Coronary artery (tissue), 2 donors: ENCODE measurements around the gene NUP210L.

ENCODE experiments used
- DNase-seq: peaks from one replicate; pipeline ENCODE4 v3.0.0-alpha.2; 2017; ENCODE audit warnings: low spot score
- H3K27ac ChIP-seq, 2 donors: fragments of 200-600 bp; sonication (generic); one replicate each; pipeline ENCODE4 v1.5.1; 2016 to 2019
- H3K4me3 ChIP-seq: fragments of 200-600 bp; sonication (generic); 2 replicates; pipeline ENCODE4 v1.5.1; 2016; ENCODE audit warnings: mild to moderate bottlenecking, moderate library complexity
- CTCF ChIP-seq: fragments of 200-600 bp; sonication (generic); IDR thresholded peaks from one replicate; pipeline ENCODE4 v1.5.1; 2019; ENCODE audit warnings: antibody characterized with exemption

NUP210L gene

GRCh38 chr1:154179946-154180687 is 25.2 kb upstream of the NUP210L start:
- H3K4me3 ChIP-seq, result peak overlapping the region; percentile 46
- no peak for DNase-seq
- peak overlapping the region in 1 of 2 donors; percentile 45 for H3K27ac ChIP-seq
- TF ChIP-seq CTCF, result no peak

DNA sequence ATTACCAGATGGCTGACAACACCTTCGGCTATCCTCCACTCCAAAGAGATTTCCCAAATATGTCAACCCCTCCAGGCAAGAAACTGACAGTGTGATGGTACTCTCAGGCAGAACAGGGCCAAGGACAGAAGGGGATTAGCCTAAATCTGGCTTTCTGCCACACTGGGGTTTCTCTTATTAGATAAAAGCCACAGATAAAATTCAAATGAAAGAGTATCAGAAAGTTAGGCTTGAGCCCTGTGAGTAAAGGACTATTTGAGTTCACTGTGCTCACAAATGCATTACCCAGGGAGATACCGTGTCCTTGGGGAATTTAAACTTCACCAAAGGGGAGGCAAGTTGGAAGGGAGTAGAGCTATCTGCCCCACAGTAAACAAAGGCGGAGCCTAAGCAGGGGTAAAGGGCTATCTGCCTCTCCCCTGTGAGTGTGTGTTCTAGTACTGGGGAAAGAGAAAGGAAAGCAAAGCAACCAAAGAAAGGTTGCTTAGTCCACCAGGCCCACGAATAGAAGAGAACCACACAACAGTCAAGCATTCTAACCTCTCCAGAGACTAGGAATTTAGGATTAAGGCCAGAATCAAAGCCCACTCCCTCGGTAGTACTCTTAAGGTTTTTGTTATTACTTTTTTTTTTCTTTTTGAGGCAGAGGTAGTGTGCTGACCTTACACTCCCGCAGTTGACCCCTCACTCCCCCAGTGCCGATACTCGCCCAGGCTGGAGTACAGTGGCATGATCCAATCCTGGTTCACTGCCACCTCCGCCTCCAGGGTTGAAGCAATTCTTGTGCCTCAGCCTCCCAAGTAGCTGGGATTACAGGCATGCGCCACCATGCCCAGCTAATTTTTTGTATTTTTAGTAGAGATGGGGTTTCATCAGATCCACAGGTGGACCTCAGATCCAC is 24.3 kb upstream of the NUP210L start:
- no peak for TF ChIP-seq CTCF
- no peak for DNase-seq
- H3K27ac ChIP-seq, result peak overlapping the region in 1 of 2 donors; percentile 26
- H3K4me3 ChIP-seq, result peak overlapping the region; percentile 24

DNA sequence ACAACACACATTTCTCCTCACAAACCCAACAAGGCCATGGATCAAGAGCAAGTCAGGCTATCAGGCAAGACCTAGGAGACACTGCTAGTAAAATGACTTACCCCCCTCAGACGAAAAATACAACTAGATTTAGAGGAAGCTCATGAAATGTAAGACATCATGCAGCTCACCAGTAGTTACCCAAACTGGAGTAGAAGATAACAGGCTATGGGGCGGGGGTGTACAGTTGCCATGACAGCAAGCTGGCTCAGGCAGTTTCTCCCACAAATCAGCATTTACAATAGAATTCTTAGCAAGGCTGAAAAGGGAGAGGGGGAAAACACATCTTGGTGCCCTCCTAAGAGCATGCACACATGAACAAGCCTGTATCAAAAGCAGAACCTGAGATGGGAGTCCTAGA is 23.1 kb upstream of the NUP210L start:
- no peak for TF ChIP-seq CTCF
- no peak for DNase-seq
- H3K4me3 ChIP-seq, result peak overlapping the region; percentile 22
- H3K27ac ChIP-seq, result no peak overlapping the region

DNA sequence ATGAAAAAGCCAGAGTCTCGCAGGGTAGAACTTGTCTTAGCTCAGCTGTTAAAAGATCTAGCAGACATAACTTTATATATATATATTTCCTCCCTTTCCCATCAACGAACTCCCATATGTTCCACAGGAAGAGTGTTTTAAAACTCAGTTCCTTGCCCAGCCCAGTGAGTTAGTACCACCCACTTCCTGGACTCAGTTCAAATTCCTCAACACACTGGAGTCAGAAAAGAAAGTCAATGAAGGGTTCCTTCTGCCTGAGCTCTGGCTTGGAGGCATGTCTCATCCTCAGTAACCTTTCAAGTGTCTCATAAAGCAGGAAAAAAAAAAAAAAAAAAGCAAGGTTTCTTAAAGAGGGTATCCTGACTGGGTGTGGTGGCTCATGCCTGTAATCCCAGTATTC is 21.5 kb upstream of the NUP210L start:
- no peak for DNase-seq
- no peak for TF ChIP-seq CTCF
- no peak overlapping the region for H3K4me3 ChIP-seq
- peak overlapping the region in 1 of 2 donors; percentile 43 for H3K27ac ChIP-seq

DNA sequence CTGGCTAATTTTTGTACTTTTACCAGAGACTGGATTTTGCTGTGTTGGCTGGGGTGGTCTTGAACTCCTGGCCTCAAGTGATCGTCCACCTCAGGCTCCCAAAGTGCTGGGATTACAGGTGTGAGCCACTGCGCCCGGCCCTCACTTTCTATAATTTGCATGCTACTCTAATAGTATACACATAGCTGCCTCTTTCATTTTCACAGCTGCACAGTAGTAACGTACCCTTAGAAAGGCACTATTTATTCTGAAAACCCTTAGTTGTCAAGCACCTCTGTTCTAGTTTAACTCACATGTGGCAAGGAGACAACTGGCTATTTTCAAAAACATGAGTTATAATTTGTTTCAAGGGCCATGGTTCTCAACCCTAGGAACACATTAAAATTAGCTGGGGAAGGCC is 19.8 kb upstream of the NUP210L start:
- no peak for DNase-seq
- H3K27ac ChIP-seq, result no peak overlapping the region
- TF ChIP-seq CTCF, result no peak
- no peak overlapping the region for H3K4me3 ChIP-seq

DNA sequence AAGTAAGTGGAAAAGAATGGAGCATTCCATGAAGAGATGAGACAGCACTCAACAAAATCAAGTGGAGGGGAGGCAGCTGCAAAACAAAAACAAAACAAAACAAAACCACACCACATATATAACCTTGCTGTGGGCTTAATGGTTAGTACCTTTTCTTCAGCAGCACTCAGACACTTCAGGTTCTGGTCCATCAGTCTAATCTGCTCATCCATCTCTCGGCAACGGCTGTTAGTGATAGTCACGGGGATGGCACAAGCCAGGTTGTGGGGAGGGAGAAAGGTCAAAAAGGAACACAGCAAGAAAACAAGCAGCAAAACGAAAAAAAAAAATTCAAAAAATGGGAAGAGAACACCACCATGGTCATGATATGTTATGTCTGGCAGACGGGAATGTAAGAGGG is 17.0 kb upstream of the NUP210L start:
- no peak for DNase-seq
- TF ChIP-seq CTCF, result no peak
- Histone ChIP-seq H3K4me3 (no peak overlapping the region), H3K27ac (no peak overlapping the region)

DNA sequence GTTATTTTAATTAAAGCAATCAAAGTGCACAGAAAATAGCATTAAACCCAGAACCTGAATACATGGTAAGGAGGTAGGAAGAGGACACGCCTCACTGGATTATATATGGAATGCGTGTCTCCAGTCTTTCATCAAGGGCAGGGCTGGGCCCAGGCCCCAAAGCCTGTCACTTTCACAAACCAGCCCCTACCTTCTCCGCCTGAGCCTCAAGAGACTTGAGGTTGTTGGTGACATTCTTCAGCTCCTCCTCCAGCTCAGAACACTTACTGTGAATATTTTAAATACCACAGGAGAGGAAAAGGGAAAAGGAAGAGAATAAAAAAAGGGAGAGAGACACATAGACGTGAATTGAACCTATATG is 16.3 kb upstream of the NUP210L start:
- no peak for DNase-seq
- Histone ChIP-seq H3K4me3 (no peak overlapping the region), H3K27ac (no peak overlapping the region)
- no peak for TF ChIP-seq CTCF
